Hepatocyte (in vitro differentiated cells): Measurements from ENCODE around the gene PPP1R2B. TPM values are rescaled to one million over a fixed set of nuclear protein-coding genes. Genes with fewer than 3 reads are reported as not detected.

Source experiments
- DNase-seq: peaks from one replicate; pipeline ENCODE4 v3.0.0-alpha.2; 2016; ENCODE audit warnings: low spot score
- H2AFZ ChIP-seq: fragments of 200-600 bp; sonication (generic); 2 replicates; pipeline ENCODE4 v1.6.0; 2016; ENCODE audit warnings: antibody characterized with exemption, mild to moderate bottlenecking
- H3K27ac ChIP-seq: fragments of 200-600 bp; sonication (generic); 2 replicates; pipeline ENCODE4 v1.5.1; 2016; ENCODE audit warnings: mild to moderate bottlenecking
- H3K27me3 ChIP-seq: fragments of 200-600 bp; sonication (generic); 2 replicates; pipeline ENCODE4 v1.6.1; 2016
- H3K36me3 ChIP-seq: fragments of 200-600 bp; sonication (generic); replicated peaks from 2 replicates; pipeline ENCODE4 v1.5.1; 2016; ENCODE audit warnings: low read depth; ENCODE audit not compliant: insufficient read depth
- H3K4me1 ChIP-seq: fragments of 200-600 bp; sonication (generic); 2 replicates; pipeline ENCODE4 v1.5.1; 2016; ENCODE audit warnings: mild to moderate bottlenecking, moderate library complexity; ENCODE audit not compliant: insufficient read depth
- H3K4me2 ChIP-seq: fragments of 200-600 bp; sonication (generic); 2 replicates; pipeline ENCODE4 v1.6.0; 2016
- H3K4me3 ChIP-seq: fragments of 200-600 bp; sonication (generic); 2 replicates; pipeline ENCODE4 v1.5.1; 2016; ENCODE audit warnings: mild to moderate bottlenecking
- H3K79me2 ChIP-seq: fragments of 200-600 bp; sonication (generic); 2 replicates; pipeline ENCODE4 v1.6.0; 2017; ENCODE audit warnings: mild to moderate bottlenecking
- H3K9me2 ChIP-seq: fragments of 200-600 bp; sonication (generic); replicated peaks from 2 replicates; pipeline ENCODE4 v1.6.0; 2017; ENCODE audit warnings: mild to moderate bottlenecking; ENCODE audit not compliant: insufficient read depth
- H3K9me3 ChIP-seq: fragments of 200-600 bp; sonication (generic); 2 replicates; pipeline ENCODE4 v1.5.1; 2016; ENCODE audit warnings: low read depth, mild to moderate bottlenecking
- H4K20me1 ChIP-seq: fragments of 200-600 bp; sonication (generic); 2 replicates; pipeline ENCODE4 v1.6.0; 2016; ENCODE audit warnings: mild to moderate bottlenecking; ENCODE audit not compliant: insufficient read depth, poor library complexity, severe bottlenecking
- EZH2 ChIP-seq: fragments of 200-600 bp; sonication (generic); IDR thresholded peaks from 2 replicates; pipeline ENCODE4 v1.6.1; 2016; ENCODE audit warnings: antibody characterized with exemption, mild to moderate bottlenecking, borderline replicate concordance
- EZH2phosphoT487 ChIP-seq: fragments of 200-600 bp; sonication (generic); IDR thresholded peaks from one replicate; pipeline ENCODE4 v1.6.1; 2018; ENCODE audit warnings: antibody characterized with exemption, mild to moderate bottlenecking, low read depth, moderate library complexity; ENCODE audit not compliant: unreplicated experiment, severe bottlenecking
- WGBS: methylation state at CpG from one replicate; pipeline ENCODE4 v1.1.6; 2016; ENCODE audit warnings: low lambda C conversion rate; ENCODE audit errors: missing lambda C conversion rate; 5-methylcytosine and 5-hydroxymethylcytosine counted together
- polyA plus RNA-seq: library from polyadenylated mRNA; unstranded; fragments of >200 nt; fragmentation: Nextera tagmentation; extraction: Ambion mirVana; gene quantifications from 2 replicates; pipeline ENCODE4 v1.2.1, GENCODE V29; 2016
- total RNA-seq: library from RNA; depleted of rRNA; stranded (reverse); fragments of >200 nt; gene quantifications from 2 replicates; pipeline ENCODE4 v1.2.3, GENCODE V29; 2014
- TF ChIP-seq, protein P1 (sequence below): fragments of 200-600 bp; sonication (generic); IDR thresholded peaks from 2 replicates; pipeline ENCODE4 v1.5.1; 2016; ENCODE audit warnings: antibody characterized with exemption, mild to moderate bottlenecking; ENCODE audit not compliant: poor library complexity

Gene PPP1R2B
- total and polyA plus RNA-seq, 2 experiments from 2014 or later, result not detected

DNA sequence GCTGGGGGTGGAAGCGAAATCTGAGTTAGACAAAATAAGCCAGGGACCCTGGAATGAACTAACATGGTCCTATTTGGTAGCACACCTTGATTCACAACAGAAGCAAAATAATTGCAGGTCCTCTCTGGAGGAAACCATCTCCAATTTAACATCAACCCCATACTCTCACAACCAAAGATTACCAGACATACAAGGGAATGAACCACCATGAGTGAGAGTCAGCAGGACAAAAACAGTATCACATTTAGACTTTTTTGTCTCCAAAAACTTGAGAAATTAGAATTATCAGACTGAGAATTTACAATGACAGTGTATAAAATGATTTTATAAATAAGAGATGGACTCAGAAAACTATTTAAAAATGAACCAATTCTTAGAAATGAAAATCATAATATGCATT lies 21.1 kb downstream of the PPP1R2B start:
- no peaks in the 10 kb centered on the region for H3K9me2 ChIP-seq
- TF ChIP-seq, protein P1, sequence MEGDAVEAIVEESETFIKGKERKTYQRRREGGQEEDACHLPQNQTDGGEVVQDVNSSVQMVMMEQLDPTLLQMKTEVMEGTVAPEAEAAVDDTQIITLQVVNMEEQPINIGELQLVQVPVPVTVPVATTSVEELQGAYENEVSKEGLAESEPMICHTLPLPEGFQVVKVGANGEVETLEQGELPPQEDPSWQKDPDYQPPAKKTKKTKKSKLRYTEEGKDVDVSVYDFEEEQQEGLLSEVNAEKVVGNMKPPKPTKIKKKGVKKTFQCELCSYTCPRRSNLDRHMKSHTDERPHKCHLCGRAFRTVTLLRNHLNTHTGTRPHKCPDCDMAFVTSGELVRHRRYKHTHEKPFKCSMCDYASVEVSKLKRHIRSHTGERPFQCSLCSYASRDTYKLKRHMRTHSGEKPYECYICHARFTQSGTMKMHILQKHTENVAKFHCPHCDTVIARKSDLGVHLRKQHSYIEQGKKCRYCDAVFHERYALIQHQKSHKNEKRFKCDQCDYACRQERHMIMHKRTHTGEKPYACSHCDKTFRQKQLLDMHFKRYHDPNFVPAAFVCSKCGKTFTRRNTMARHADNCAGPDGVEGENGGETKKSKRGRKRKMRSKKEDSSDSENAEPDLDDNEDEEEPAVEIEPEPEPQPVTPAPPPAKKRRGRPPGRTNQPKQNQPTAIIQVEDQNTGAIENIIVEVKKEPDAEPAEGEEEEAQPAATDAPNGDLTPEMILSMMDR, result no peak
- TF ChIP-seq EZH2phosphoT487, result no peak
- no peak for TF ChIP-seq EZH2
- H3K27ac ChIP-seq, result no peak overlapping the region
- no peaks in the 10 kb centered on the region for H3K36me3 ChIP-seq
- H3K9me3 ChIP-seq, result no peaks in the 10 kb centered on the region
- H3K79me2 ChIP-seq, result no peaks in the 10 kb centered on the region
- no peaks in the 10 kb centered on the region for H3K4me1 ChIP-seq
- DNase-seq, result no peak
- no peak overlapping the region for H2AFZ ChIP-seq
- no peaks in the 10 kb centered on the region for H4K20me1 ChIP-seq
- no peak overlapping the region for H3K4me2 ChIP-seq
- H3K4me3 ChIP-seq, result no peak overlapping the region
- WGBS, result 91% methylated on average over 1 of the region's 1 CpG
- no peaks in the 10 kb centered on the region for H3K27me3 ChIP-seq

DNA sequence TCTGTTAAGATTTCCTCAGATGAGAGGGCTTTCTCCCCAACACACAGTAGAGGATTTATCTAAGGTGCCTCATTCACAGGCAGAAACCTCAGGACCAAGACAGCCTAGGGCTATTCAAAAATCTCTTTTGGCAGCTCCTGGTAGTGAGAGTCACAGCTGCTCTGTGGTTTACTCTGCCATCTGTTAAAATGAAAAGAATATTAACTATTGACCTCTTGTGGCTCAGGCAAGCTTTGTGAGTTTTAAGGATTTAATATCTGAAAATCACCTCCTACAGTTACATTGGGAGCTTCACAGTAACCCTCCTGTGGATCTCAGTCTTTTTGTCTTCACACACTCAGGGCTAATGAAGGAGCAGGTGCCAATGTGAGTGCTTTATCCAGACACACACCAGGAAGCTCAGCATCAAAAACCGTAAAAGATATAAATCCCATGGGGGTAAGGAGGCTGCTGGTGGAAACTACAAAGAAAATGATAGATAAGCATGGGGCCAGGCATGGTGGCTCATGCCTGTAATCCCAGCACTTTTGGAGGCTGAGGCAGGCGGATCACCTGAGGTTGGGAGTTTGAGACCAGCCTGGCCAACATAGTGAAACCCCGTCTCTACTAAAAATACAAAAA lies 29.7 kb downstream of the PPP1R2B start:
- no peaks in the 10 kb centered on the region for H3K27me3 ChIP-seq
- H3K79me2 ChIP-seq, result no peaks in the 10 kb centered on the region
- TF ChIP-seq, protein P1, result no peak
- no peak overlapping the region for H2AFZ ChIP-seq
- no peaks in the 10 kb centered on the region for H4K20me1 ChIP-seq
- H3K27ac ChIP-seq, result no peak overlapping the region
- H3K9me2 ChIP-seq, result no peaks in the 10 kb centered on the region
- no peaks in the 10 kb centered on the region for H3K4me1 ChIP-seq
- DNase-seq, result no peak
- H3K4me3 ChIP-seq, result no peak overlapping the region
- no peaks in the 10 kb centered on the region for H3K36me3 ChIP-seq
- H3K9me3 ChIP-seq, result no peaks in the 10 kb centered on the region
- H3K4me2 ChIP-seq, result no peak overlapping the region
- 81% methylated on average over 3 of the region's 3 CpGs for WGBS

DNA sequence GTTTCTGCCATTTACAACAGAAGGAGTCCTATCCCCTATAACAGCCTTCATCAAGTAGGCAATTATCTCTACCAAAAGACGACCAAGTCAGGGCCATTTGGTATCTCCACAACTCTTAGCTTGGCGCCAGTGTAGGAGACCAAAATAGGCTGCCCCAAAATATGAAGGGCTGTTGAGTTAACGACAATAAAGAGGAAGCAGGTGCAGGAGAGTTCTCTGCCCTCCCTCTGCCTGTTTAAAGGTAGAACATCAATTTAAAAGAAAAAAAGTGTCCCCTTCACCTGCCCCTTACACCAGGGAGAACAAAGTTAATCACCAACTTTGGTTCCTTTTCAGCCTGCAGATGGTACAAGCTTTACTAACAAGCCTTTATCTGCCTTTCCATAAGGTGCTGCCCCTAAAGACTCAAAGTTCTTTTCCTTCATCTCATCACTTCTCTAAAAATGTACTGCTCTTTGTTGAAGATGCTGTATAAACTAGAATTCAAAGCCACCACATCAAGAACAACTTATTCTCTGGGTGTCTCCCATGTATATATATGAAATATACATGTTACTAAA lies 33.3 kb downstream of the PPP1R2B start:
- H2AFZ ChIP-seq, result no peak overlapping the region
- H3K27me3 ChIP-seq, result no peaks in the 10 kb centered on the region
- WGBS, result 87% methylated on average over 3 of the region's 3 CpGs

More for the DNA sequence above, 33.3 kb downstream of the PPP1R2B start:
- Histone ChIP-seq H3K9me2 (no peaks in the 10 kb centered on the region), H3K36me3 (no peaks in the 10 kb centered on the region), H4K20me1 (no peaks in the 10 kb centered on the region), H3K4me1 (no peaks in the 10 kb centered on the region), H3K9me3 (no peaks in the 10 kb centered on the region), H3K4me2 (no peak overlapping the region), H3K27ac (no peak overlapping the region), H3K4me3 (no peak overlapping the region), H3K79me2 (no peaks in the 10 kb centered on the region)
- no peak for TF ChIP-seq EZH2phosphoT487
- TF ChIP-seq, protein P1, result no peak
- TF ChIP-seq EZH2, result no peak
- no peak for DNase-seq
